Central memory CD8-positive, alpha-beta T cell (primary cell): Measurements from ENCODE around the gene KLRF1.

ENCODE experiments used
- ATAC-seq: fragments of 150-1000 bp; cut with Tn5 transposase; replicated peaks from 2 replicates; pipeline ENCODE4 v1.10.0; 2022; ENCODE audit warnings: mild to moderate bottlenecking, moderate FRiP score, moderate number of reproducible peaks; ENCODE audit not compliant: poor library complexity, severe bottlenecking; ENCODE audit errors: extremely low read depth
- DNase-seq, 2 donors: peaks; one replicate each; pipeline ENCODE4 v3.0.0; 2021; ENCODE audit warnings: low spot score in 2 of 2
- H3K27ac Mint-ChIP-seq: one replicate; pipeline ENCODE4 v1.8.0; 2022; ENCODE audit warnings: low read depth, mild to moderate bottlenecking, moderate library complexity, mixed read lengths
- H3K27me3 Mint-ChIP-seq: one replicate; pipeline ENCODE4 v1.8.0; 2022; ENCODE audit warnings: mixed read lengths
- H3K36me3 Mint-ChIP-seq: one replicate; pipeline ENCODE4 v1.8.0; 2022; ENCODE audit warnings: mild to moderate bottlenecking, moderate library complexity, mixed read lengths; ENCODE audit not compliant: insufficient read depth
- H3K4me1 Mint-ChIP-seq: one replicate; pipeline ENCODE4 v1.8.0; 2022; ENCODE audit warnings: mixed read lengths
- H3K4me3 Mint-ChIP-seq: one replicate; pipeline ENCODE4 v1.8.0; 2022; ENCODE audit warnings: mild to moderate bottlenecking, moderate library complexity, mixed read lengths
- H3K9me3 Mint-ChIP-seq: one replicate; pipeline ENCODE4 v1.8.0; 2022; ENCODE audit warnings: mixed read lengths

Gene KLRF1

DNA sequence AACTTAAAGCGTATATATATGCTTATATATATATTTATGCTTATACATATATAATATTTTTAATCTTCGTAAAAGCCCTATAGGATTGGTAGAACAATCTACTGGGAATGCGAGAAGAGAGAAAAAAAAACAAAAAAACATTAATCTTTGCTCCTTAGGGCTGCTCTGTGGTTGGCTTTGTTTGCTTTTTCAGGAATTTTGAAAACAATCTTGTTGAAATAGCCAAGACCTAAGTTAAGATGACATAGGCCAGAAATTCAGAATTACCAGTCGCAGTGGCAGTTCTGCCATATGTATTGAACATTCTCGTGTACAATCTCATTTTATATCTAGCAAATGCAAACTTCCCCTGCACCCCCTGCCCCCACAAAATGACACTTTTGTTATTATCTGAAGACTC, 54.7 kb downstream of the KLRF1 start:
- Mint-ChIP-seq H3K27ac (no peak overlapping the region), H3K4me1 (peaks cover 4% of the 10 kb centered on the region), H3K27me3 (no peaks in the 10 kb centered on the region), H3K4me3 (no peak overlapping the region), H3K36me3 (peaks cover 2% of the 10 kb centered on the region), H3K9me3 (no peaks in the 10 kb centered on the region)
- no peak for ATAC-seq
- DNase-seq = no peak

DNA sequence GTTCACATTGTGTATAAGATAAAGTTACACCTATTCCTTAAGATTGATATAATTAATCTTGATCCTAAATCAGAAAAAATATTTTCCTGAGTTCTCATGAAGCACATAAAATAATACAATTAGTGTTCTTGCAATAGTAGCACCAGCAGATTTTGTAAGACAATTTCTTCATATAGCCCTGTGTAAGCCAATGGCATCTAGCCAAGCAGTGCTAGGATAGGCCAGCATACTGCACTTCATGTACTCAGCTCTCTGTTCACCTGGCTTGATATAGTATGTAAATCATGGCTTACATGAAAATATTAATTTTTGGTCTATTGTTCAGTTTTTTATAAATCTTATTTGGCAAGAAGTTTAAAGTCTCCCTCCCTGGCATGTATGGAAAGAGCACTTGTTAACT, 55.9 kb downstream of the KLRF1 start:
- ATAC-seq (no peak), DNase-seq (no peak)
- H3K4me3 Mint-ChIP-seq = no peak overlapping the region
- H3K9me3 Mint-ChIP-seq = no peaks in the 10 kb centered on the region
- no peak overlapping the region for H3K27ac Mint-ChIP-seq
- peaks cover 4% of the 10 kb centered on the region for H3K4me1 Mint-ChIP-seq
- H3K27me3 Mint-ChIP-seq = no peaks in the 10 kb centered on the region
- H3K36me3 Mint-ChIP-seq = peaks cover 2% of the 10 kb centered on the region

DNA sequence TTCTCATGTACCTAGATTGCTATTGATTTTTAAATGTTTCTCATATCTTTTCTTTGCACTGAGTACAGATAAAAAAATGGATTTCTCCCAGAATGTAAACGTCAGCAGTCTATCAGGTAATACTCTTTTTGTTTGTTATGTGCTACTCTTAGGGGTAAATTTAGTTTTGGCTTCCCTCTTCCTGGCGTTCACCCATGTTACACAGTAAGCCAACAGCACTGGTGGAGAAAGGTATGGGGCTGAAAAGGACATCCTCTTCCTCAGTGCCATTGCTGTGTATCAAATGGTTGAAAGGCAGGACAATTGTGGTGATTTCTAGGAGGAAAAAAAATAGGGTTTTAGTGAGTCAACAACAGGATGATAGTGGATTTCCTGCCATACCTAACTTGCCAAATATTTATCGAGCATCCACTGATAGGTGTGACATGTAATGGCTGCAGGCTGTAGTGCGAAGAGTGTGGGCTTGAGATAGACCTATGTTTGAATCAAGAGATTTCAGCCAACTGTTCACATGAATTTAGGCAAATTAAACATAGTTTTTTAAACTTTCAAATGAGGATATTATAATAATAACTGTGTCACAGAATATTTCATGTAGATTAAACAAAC, 61.5 kb downstream of the KLRF1 start:
- H3K27me3 Mint-ChIP-seq = no peaks in the 10 kb centered on the region
- H3K27ac Mint-ChIP-seq = peak overlapping the region; percentile 80
- H3K4me1 Mint-ChIP-seq = peaks cover 12% of the 10 kb centered on the region
- H3K9me3 Mint-ChIP-seq = no peaks in the 10 kb centered on the region
- ATAC-seq = peak; percentile 81
- H3K36me3 Mint-ChIP-seq = no peaks in the 10 kb centered on the region
- H3K4me3 Mint-ChIP-seq = peak overlapping the region; percentile 9
- no peak for DNase-seq
